Activated CD4-positive, alpha-beta T cell treated with anti-CD3 and anti-CD28 coated beads, Interleukin-10, Interleukin-2, amounts not matched to agents 100 ng/mL and 50 ng/mL, durations not matched to agents 16 hours and 8 hours (primary cell): ENCODE data around the gene NCAPD2.
"Not testable (repeated sequence)": the region's sequence is repeated elsewhere in the genome, so short reads cannot be mapped to it uniquely, and the experiment has no call there.

Source experiments
- DNase-seq: peaks from one replicate; pipeline ENCODE4 v3.0.0-alpha.2; 2020

Gene NCAPD2

GRCh38 chr12:6463858-6464257 is 30.0 kb upstream of the NCAPD2 start:
- no peak for DNase-seq

DNA sequence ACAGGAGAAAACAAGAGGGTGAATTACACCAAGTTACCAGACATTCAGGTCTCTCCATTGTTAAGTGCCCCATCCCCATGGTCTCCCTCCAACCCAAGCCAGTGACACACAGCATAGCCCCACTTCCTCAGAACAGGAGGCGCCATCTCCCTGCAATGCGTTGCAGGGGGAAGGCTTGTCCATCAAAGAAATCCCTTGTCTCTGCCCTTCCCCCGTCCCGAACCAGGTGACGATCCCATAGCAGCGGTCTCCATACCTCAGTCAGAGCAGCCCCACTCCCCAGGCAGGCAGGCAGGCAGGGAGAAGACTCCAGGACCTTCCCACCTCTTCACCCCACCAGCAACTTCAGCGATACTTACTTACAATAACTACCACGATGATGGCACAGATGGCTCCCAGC is 29.4 kb upstream of the NCAPD2 start:
- no peak for DNase-seq

DNA sequence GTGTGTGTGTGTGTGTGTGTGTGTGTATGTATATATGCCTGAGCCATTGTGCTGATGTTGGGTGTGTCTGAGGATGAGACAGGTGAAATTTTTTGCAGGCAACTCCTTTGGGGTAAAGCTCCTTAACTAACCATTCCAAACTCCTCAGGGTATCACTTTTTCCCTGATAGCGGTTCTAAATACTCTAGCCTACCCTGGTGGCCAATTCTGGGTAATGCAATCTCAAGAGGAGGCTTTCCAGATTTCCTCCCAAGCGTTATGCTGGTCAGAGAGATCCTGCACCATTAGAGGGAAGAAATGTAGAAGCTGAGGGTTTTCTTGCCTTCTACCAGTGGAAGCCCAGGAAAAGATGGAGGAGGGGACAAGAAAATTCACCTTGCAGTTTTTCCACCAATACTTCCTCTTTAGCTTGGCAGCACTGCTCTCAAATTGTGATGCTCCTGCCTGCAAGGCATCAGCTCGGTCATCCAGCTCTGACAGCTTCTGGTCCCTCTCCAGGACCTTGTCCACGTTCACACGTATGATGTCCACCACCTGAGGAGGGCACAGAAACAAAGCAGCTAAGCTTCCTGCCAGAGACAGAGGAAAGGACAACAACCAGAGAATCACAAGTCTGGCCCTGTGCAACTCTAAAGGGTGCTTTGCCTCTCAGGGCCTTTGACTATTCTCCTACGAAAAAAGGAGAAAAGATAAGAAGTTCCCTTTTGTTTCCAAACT is 28.3 kb upstream of the NCAPD2 start:
- DNase-seq: peak; percentile 60

GRCh38 chr12:6466184-6466573 is 27.7 kb upstream of the NCAPD2 start:
- DNase-seq: no peak

GRCh38 chr12:6466751-6467150 is 27.2 kb upstream of the NCAPD2 start:
- not testable (repeated sequence) for DNase-seq

DNA sequence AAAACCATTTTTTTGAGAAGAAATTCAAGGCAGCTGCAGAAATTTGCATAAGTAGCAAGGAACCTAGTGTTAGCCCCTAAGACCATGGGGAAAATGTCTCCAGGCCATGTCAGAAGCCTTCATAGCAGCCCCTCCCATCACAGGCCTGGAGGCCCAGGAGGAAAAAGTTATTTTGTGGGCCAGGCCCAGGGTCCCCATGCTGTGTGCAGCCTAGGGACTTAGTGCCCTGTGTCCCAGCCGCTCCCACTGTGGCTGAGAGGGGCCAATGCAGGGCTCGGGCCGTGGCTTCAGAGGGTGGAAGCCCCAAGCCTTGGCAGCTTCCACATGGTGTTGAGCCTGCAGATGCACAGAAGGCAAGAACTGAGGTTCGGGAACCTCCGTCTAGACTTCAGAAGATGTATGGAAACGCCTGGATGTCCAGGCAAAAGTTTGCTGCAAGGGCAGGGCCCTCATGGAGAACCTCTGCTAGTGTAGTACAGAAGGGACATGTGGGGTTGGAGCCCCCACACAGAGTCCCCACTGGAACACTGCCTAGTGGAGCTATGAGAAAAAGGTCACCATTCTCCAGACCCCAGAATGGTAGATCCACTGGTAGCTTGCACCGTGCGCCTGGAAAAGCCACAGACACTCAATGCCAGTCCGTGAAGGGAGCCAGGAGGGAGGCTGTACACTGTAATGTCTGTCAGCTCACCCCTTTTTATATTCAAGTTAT is 26.2 kb upstream of the NCAPD2 start:
- DNase-seq: not testable (repeated sequence)

DNA sequence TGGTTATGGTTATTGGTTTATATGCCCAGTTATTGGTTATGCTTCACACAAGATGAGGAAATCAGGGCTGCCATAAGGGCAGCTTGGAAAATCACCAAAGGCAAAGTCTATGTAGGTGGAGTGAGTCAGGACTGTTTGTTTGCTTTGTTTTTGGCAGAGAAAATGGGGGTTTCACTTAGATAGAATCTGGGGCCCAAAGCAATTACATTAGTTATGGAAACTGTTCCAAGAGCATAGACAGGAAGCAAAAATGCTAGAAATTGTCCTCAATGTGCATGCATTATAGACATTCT is 25.7 kb upstream of the NCAPD2 start:
- no peak for DNase-seq

GRCh38 chr12:6469092-6469491 is 24.8 kb upstream of the NCAPD2 start:
- no peak for DNase-seq

DNA sequence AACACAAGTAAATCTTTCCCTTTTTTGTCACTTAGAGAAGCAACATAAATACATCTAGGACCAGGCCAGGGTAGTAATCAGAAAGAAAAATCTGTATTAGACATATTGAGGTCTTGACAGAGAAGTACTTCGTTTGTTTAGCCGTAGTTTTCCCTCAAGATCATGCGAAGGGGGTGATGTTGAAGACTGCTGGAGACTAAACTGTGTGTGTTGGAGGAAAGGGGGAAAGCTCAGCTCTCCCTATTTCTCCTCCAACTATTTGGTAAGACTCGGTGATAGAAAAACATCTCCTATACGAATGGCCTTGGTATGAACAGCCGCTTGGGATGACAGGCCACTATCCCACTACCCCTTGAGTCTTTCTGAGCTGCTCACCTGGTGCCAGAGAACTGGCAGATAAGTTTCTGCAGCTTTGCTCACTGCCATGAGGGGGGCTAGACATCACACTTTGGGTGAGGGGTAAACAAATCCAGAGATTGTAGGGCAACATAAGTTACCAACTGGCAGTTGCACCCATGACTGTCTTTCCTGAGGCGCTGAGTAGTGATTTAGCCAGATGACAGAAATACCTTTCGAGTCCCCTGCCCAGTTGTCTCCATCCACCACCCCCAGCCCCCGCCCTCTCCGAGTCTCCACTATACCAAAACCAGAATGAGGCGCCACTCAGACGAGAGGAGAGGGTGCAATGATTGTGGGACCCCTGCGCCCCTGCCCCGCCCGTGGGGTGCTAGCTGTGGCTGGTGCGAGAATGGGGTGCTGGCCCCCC is 24.1 kb upstream of the NCAPD2 start:
- DNase-seq: no peak

DNA sequence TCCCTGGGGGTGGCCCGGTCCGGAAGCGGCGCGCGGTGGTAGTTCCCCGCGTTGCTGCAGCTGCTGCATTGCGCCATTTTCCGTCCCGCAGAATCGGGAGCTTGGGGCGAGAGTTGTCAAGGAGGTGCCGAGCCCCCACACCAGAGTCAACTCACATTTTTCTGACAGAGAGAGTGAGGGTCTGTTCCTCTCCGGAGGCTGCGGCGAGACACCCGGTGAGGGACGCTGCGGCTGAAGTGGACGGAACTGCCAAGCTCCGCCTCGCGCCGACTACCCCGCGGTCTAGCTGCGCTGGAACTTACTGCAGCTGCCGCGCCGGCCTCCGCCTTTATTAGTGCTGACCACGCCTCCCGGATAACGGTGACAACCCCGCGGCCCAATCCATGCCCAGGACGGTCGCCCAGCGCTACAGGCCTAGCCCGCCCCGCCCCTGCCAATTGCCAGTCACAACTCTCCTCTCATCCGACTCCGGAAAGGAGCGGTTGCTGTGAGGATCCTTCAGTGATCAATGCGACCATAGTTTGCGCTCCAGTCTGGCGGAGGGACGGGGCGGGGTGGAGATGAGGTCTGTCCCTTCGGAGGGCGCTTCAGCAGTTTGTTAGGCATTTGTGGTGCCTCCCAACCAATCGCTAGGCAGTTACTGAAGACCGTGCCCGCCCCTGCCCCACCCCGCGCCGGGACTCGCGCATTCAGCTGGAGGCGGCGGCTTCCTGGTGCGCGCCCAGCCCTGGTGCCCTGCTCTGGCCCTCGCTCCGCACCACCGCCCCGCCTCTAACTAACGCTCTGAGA is 23.3 kb upstream of the NCAPD2 start, which contains the start of gene VAMP1:
Gene VAMP1 (minus strand): TSS at position 303 of the 789 bp plus-strand sequence. CDS start 146 bp downstream, at position 157.
- peak; percentile 99 for DNase-seq

- peak; percentile 51 for DNase-seq
Measured at GRCh38 chr12:6471989-6472360, 21.9 kb upstream of the NCAPD2 start.

- DNase-seq: no peak
Measured at GRCh38 chr12:6472491-6472890, 21.4 kb upstream of the NCAPD2 start.

GRCh38 chr12:6475233-6475975 is 18.5 kb upstream of the NCAPD2 start:
- DNase-seq: not testable (repeated sequence)

DNA sequence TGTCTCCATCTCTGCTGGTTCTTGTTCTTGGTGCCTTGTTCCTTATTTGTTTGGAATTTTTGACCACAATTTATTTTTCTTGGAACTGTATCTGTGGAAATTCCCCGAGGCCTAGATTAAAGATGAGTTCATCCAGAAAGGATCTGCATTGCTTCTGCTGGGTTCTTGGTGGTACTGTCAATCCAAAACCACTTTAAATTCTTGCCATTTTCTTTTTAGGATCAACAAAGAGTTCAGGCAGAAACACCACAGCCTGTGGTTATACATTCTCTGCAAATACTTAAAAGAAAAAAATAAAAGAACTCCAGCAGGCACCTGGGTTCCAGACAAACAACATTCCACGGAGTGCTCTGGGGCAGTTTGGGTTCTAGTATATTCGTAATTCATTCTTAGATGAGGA is 17.4 kb upstream of the NCAPD2 start:
- no peak for DNase-seq

GRCh38 chr12:6477601-6478377 is 16.1 kb upstream of the NCAPD2 start:
- DNase-seq: not testable (repeated sequence)

DNA sequence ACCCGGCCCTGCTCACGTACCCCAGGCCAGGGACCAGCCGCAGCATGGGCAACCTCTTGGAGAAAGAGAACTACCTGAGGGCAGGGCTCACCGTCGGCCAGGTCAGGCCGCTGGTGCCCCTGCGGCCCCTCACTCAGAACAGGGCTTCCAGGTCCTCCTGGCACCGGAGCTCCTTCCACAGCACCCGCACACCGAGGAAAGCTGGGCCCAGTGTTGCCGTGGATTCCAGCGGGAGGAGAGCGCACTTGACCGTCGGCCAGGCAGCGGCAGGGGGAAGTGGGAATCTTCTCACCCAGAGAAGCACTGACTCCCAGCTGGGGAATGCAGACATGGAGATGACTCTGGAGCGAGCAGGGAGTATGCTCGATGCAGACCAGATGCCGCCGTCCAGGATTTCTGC is 15.5 kb upstream of the NCAPD2 start:
- DNase-seq: no peak

DNA sequence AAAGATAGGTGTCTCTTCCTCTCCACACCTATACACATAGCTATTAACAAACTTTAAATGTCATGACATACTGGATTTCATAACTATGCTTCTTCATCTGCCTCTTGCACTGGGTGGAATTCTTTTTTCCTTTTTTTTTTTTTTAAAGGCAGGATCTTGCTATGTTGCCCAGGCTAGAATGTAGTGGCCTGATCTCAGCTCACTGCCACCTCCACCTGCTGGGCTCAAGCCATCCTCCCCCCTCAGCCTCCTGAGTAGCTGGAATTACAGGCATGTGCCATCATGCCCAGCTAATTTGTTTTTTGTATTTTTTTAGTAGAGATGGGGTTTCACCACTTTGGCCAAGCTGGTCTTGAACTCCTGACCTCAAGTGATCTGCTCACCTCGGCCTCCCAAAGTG is 5.7 kb upstream of the NCAPD2 start:
- no peak for DNase-seq

- DNase-seq: no peak
Measured at GRCh38 chr12:6489449-6489848, 4.5 kb upstream of the NCAPD2 start.

DNA sequence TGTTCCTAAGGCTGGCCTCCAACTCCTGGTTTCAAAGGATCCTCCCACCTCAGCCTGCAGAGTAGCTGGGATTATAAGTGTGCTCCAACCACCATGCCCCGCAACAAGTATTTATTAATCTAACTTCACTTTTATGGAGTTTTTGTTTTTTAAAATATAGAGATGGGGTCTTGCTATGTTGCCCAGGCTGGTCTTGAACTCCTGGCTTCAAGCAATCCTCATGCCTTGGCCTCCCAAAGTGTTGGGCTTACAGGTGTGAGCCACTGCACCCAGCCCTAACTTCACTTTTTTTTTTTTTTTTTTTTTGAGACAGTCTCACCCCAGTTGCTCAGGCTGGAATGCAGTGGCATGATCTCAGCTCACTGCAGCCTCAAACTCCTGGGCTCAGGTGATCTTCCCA is 3.2 kb upstream of the NCAPD2 start:
- DNase-seq: not testable (repeated sequence)

GRCh38 chr12:6492838-6493496 is 935 bp upstream of the NCAPD2 start, which contains the start of gene MRPL51:
MRPL51 (minus strand) TSS chr12:6493262; CDS start chr12:6493136, 126 bp downstream.
- peak; percentile 97 for DNase-seq

DNA sequence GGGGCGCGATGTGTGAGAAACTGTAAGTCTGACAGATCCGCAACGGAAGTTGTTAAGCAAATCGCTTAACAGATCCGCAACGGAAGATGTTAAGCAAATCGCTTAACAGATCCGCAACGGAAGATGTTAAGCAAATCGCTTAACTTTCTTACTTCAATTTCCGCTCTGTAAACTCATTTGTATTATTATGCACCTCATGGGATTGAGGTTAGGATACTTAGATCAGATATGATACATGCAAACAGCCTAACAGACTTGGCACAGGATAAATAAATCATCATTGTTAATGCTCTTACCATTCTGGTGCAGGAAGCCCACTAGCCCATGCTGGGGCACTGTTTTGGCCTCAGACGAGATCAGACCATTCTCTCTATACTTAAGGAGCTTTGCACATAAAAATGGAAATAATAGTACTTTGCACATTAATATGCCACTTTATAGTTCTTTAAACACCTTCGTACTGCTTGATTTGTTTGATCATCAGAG is 399 bp downstream of the NCAPD2 start:
- DNase-seq: no peak
